ENCODE data around the gene RRP12. TPM values are rescaled to one million over a fixed set of nuclear protein-coding genes. Genes with fewer than 3 reads are reported as not detected.

RRP12 gene
- total RNA-seq, 3 donors from 2014 or later = 7.7 to 17.7 (median 15.7) TPM

DNA sequence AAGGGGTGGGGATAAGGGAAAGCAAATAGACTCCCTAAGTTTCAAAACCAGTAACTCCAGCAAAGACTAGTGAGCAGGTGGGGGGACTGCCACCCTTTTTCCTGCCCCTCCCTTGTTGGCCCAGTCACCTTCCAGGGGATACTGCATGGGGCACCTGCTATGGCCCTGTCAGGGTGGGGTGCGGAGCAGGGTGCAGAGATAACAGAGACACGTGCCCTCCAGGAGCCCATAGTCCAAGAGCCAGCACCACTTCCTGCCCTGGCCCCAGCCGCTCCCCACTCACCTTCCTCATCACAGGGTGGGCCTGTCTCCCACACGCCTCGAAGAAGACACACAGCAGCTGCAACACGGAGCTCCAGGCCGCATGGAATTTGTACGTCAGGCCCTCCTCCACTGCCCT lies 20.6 kb downstream of the RRP12 start:
- Histone ChIP-seq H3K4me3 (no peak overlapping the region), H3K27ac (no peak overlapping the region), H3K36me3 (no peaks in the 10 kb centered on the region), H3K4me1 (no peaks in the 10 kb centered on the region), H3K9me3 (no peaks in the 10 kb centered on the region), H3K27me3 (no peaks in the 10 kb centered on the region)
- DNase-seq (ENCODE audit: low spot score in 2 of 2) = no peak
- intact Hi-C loops (cut with DNase I; ENCODE audit: low total_unique reads) = no loop called here
- TF ChIP-seq, protein P1, sequence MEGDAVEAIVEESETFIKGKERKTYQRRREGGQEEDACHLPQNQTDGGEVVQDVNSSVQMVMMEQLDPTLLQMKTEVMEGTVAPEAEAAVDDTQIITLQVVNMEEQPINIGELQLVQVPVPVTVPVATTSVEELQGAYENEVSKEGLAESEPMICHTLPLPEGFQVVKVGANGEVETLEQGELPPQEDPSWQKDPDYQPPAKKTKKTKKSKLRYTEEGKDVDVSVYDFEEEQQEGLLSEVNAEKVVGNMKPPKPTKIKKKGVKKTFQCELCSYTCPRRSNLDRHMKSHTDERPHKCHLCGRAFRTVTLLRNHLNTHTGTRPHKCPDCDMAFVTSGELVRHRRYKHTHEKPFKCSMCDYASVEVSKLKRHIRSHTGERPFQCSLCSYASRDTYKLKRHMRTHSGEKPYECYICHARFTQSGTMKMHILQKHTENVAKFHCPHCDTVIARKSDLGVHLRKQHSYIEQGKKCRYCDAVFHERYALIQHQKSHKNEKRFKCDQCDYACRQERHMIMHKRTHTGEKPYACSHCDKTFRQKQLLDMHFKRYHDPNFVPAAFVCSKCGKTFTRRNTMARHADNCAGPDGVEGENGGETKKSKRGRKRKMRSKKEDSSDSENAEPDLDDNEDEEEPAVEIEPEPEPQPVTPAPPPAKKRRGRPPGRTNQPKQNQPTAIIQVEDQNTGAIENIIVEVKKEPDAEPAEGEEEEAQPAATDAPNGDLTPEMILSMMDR (IDR thresholded peaks at IDR 0.05) = no peak
- no peak for TF ChIP-seq POLR2A (IDR thresholded peaks at IDR 0.05)
- no peak for TF ChIP-seq POLR2AphosphoS5 (IDR thresholded peaks at IDR 0.05)

DNA sequence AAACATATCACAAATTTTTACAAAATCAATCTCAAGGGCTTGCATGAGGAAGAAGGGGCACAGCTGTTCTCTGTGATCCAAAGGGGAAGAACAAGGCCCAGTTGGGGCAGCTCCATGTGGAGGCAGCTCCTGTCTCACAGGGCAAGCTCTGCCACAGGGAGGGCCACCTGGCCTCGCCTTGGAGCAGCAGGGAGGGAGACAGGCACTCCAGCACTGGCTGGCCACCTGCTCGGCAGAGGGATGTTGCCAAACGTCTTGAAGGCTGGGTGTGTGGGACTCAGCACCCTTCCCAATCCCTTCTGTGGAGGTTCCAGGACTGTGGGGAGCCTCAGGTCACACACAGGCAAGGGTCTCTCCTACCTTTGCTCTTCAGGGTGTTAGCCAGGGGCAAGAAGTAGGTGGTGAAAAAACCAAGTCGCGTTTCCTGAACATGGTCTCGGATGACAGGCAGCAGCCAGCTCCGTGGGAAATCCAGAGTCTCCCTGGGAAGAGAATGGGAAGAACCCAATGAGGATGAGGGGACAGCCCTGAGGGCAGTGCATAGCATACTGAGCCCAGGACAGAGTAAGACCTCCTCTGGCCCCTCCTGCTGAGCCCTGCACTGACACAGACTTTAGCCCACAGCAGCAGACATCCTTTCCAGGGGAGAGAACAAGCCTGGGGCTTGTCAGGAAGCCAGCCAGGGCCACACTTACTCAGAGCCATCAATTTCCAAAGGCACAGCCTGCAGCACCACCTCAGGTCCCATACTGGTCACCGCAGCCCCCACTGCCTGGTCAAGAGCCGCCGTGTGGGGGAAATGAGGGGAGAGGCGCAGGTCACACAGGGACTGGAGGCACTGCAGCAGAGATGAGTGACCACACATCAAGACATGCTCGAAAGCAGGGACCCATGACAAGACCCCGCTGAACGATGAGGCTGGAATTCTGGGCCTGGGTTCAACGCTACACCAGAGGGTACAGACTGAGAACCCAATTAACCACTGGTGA lies 21.9 kb downstream of the RRP12 start:
- TF ChIP-seq POLR2AphosphoS5 (IDR thresholded peaks at IDR 0.05) = no peak
- no peak for DNase-seq (ENCODE audit: low spot score in 2 of 2)
- Histone ChIP-seq H3K27ac (no peak overlapping the region), H3K27me3 (no peaks in the 10 kb centered on the region), H3K4me3 (no peak overlapping the region), H3K9me3 (no peaks in the 10 kb centered on the region), H3K4me1 (no peaks in the 10 kb centered on the region), H3K36me3 (no peaks in the 10 kb centered on the region)
- intact Hi-C loops (cut with DNase I; ENCODE audit: low total_unique reads) = no loop called here

DNA sequence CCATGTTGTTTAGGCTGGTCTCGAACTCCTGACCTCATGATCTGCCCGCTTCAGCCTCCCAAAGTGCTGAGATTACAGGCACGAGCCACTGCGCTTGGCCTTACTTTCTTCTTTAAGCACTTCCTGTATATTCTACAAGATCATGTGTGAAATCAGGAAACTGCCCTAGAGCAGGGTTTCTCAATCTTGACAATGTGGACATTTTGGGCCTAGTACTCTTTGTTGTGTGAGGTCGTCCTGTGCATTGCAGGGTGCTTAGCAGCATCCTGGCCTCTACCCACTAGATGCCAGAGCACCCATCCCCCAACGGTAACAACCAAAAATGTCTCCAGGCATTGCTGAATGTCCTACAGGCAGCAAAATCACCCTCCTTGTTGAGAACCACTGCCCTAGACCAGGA lies 24.7 kb downstream of the RRP12 start:
- no peak for DNase-seq (ENCODE audit: low spot score in 2 of 2)
- no peaks in the 10 kb centered on the region for H3K36me3 ChIP-seq
- no peaks in the 10 kb centered on the region for H3K4me1 ChIP-seq
- no peaks in the 10 kb centered on the region for H3K27me3 ChIP-seq
- no peak overlapping the region for H3K27ac ChIP-seq
- no peak overlapping the region for H3K4me3 ChIP-seq
- TF ChIP-seq POLR2A (IDR thresholded peaks at IDR 0.05) (no peak), POLR2AphosphoS5 (IDR thresholded peaks at IDR 0.05) (no peak)
- TF ChIP-seq, protein P1 (IDR thresholded peaks at IDR 0.05) = no peak
- intact Hi-C loops (cut with DNase I; ENCODE audit: low total_unique reads) = no loop called here
- no peaks in the 10 kb centered on the region for H3K9me3 ChIP-seq

DNA sequence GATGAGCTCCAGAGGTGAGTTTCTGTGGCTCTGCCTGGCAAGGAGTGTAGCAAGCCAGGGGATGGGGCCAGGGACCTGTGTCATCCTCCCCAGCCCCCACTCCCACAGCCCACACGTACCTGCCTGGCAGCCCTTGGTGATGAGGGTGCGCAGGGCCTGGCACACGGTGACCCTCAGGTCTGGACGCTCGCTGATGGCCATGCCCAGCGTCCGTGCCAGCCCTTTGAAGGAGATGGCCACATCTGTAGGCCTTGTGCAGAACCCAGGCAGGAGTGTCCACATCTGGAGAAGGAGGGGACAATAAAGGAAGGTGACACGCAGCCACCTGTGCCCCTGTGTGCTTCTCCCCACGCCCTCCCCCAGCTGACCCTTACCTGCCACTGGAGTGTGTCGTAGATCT lies 27.7 kb downstream of the RRP12 start:
- H3K27me3 ChIP-seq = no peaks in the 10 kb centered on the region
- no peaks in the 10 kb centered on the region for H3K4me1 ChIP-seq
- H3K4me3 ChIP-seq = no peak overlapping the region
- intact Hi-C loops (cut with DNase I; ENCODE audit: low total_unique reads) = no loop called here
- no peak for TF ChIP-seq POLR2A (IDR thresholded peaks at IDR 0.05)
- TF ChIP-seq, protein P1 (IDR thresholded peaks at IDR 0.05) = no peak
- TF ChIP-seq POLR2AphosphoS5 (IDR thresholded peaks at IDR 0.05) = no peak
- no peak for DNase-seq (ENCODE audit: low spot score in 2 of 2)
- H3K27ac ChIP-seq = no peak overlapping the region
- peaks cover 5% of the 10 kb centered on the region for H3K36me3 ChIP-seq
- H3K9me3 ChIP-seq = no peaks in the 10 kb centered on the region

DNA sequence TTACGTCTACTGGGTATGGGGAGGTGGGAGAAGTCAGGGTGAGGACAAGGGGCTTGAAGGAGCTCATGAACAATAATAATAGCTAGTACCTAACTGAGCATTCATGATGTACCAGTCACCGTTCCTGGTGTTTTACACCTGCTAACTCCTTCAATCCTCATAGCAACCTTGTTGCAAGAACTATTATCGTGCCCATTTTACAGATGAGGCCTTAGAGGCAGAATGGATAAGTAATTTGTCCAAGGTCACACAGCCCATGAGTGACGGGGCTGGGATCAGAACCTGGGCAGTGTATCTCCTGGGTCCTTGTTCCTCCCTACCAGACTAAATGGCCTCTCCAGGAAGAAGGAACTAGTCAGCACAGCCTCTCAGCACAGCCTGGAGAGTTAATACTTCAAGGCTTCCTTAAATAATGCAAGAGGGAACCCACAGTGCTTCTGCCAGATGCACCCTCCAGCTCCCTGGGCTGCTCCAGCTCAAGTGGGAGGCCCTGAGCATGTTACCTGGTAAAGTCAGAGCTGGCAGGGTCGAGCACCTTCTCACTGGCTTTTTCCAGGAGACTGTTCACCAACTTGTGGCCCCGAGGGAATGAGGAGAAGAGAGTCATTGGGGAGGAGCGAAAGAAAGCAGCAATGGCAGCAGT lies 28.8 kb downstream of the RRP12 start:
- Histone ChIP-seq H3K36me3 (peaks cover 5% of the 10 kb centered on the region), H3K27me3 (no peaks in the 10 kb centered on the region)
- intact Hi-C loops (cut with DNase I; ENCODE audit: low total_unique reads) = no loop called here

More for the DNA sequence above, 28.8 kb downstream of the RRP12 start:
- Histone ChIP-seq H3K9me3 (no peaks in the 10 kb centered on the region), H3K4me3 (no peak overlapping the region), H3K27ac (no peak overlapping the region), H3K4me1 (no peaks in the 10 kb centered on the region)
- TF ChIP-seq POLR2A (IDR thresholded peaks at IDR 0.05) (no peak), POLR2AphosphoS5 (IDR thresholded peaks at IDR 0.05) (no peak)
- TF ChIP-seq, protein P1 (IDR thresholded peaks at IDR 0.05) = no peak
- DNase-seq (ENCODE audit: low spot score in 2 of 2) = no peak
